ENCODE data around the gene FGF22. TPM values are rescaled to one million over a fixed set of nuclear protein-coding genes. Genes with fewer than 3 reads are reported as not detected.

Gene FGF22
- total RNA-seq, 1 donor from 2014 or later, result 0.22 TPM

DNA sequence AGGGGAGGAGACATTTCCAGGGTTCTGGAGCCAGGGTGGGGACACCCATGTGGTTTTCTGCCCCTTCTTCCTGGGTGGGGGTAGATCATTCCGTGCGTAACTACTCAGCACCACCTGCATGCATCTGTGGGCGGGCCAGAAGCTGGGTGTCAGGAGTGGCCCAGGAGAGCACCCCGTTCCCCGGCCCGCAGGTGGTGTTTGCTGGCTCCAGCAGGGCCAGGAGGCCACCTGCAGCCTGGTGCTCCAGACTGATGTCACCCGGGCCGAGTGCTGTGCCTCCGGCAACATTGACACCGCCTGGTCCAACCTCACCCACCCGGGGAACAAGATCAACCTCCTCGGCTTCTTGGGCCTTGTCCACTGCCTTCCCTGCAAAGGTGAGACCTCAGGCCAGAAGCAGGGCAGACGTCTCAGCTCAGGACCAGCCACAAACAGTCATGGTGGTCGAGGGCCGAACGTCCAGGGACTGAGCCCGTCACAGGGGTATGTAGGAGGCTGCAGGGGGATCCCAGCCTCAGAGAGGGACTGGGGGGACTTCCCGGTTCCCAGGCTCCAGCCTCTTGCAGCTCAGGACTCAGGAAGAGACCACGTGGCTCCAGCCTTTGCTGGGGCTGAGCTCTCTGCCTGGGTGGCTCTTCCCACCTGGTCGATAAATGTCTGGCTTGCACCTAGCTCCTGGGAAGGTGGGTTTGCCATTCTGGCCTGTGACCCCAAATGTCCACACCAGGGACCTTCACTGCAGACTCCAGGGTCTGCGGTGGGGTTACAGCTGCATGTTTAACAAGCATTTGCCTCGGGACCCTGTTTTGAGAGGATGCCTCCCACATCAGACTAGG is 38.1 kb downstream of the FGF22 start:
- peak; percentile 87 for DNase-seq (ENCODE audit: low spot score)

GRCh38 chr19:678791-679388 is 39.2 kb downstream of the FGF22 start:
- DNase-seq (ENCODE audit: low spot score), result no peak

GRCh38 chr19:679418-680286 is 40.0 kb downstream of the FGF22 start:
- DNase-seq (ENCODE audit: low spot score), result peak; percentile 93

GRCh38 chr19:680287-681028 is 40.8 kb downstream of the FGF22 start:
- DNase-seq (ENCODE audit: low spot score), result peak; percentile 100

- DNase-seq (ENCODE audit: low spot score), result no peak
Observed at GRCh38 chr19:681029-682019, 41.6 kb downstream of the FGF22 start.

DNA sequence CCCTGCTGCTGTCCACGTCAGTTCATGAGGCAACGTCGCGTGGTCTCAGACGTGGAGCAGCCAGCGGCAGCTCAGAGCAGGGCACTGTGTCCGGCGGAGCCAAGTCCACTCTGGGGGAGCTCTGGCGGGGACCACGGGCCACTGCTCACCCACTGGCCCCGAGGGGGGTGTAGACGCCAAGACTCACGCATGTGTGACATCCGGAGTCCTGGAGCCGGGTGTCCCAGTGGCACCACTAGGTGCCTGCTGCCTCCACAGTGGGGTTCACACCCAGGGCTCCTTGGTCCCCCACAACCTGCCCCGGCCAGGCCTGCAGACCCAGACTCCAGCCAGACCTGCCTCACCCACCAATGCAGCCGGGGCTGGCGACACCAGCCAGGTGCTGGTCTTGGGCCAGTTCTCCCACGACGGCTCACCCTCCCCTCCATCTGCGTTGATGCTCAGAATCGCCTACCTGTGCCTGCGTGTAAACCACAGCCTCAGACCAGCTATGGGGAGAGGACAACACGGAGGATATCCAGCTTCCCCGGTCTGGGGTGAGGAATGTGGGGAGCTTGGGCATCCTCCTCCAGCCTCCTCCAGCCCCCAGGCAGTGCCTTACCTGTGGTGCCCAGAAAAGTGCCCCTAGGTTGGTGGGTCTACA is 43.1 kb downstream of the FGF22 start:
- no peak for DNase-seq (ENCODE audit: low spot score)

DNA sequence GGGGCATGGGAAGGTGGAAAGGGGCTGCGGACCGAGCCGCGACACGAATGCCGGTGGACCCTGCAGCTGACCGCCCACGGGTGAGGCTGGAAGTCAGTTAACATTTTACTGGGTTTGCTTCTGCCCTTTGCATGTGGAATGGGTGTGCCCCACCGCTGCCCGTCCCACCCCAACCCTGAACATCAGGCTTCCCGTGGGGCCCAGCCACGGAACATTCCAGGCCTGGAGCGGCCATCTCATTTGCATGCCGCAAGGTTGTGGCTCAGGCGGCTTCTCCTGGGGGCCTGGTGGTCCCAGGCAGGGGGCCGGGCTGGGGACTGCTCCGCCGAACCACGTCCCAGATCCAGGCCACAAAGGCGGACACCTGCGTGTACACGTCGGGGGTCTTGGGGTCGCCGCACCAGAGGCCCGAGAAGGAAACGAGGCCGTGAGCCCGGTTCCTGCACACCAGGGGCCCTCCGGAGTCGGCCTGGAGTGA is 45.8 kb downstream of the FGF22 start:
- DNase-seq (ENCODE audit: low spot score), result no peak

- DNase-seq (ENCODE audit: low spot score), result no peak
Observed at GRCh38 chr19:686589-687297, 47.1 kb downstream of the FGF22 start.

DNA sequence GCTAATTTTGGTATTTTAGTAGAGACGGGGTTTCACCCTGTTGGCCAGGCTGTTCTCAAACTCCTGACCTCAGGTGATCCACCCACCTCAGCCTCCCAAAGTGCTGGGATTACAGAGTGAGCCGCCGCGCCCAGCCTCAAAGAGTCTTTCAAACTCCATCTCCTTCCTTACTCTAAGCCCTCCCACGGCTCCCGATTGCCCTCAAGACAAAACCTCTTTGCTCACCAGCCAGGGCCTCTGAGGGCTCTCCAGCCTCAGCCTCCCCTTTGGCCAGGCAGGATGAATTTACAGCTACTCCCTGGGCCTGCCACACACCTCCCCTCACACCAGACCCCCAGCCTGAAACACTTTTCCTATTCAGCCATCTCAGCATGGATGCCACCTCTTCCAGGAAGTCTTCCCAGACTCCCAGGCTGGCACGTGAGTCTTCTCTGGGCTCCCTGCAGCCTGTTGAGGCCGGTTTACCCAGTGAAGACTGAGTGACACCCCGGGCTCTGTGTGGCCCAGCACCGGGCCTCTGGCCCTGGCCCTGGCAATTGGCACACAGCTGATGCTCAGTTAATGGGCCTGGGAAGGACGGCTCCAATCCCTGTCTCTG is 48.0 kb downstream of the FGF22 start:
- DNase-seq (ENCODE audit: low spot score), result no peak

DNA sequence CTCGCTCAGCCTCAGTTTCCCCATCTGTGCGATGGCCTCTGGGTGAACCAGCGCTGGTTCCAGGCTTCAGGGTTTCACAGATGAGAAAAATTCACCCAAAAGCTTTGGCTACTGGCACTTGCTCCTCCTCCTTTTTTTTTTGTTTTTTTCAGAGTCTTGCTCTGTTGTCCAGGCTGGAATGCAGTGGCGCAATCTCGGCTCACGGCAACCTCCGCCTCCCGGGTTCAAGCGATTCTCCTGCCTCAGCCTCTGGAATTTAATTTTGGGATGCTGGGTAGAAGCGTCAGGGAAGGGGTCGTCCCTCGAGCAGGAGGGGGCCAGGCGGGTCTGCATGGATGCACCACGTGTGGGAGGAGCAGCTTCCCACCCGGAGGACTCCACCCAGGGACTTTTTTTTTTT is 48.5 kb downstream of the FGF22 start:
- DNase-seq (ENCODE audit: low spot score), result no peak

- DNase-seq (ENCODE audit: low spot score), result no peak
Observed at GRCh38 chr19:688992-689391, 49.3 kb downstream of the FGF22 start.

DNA sequence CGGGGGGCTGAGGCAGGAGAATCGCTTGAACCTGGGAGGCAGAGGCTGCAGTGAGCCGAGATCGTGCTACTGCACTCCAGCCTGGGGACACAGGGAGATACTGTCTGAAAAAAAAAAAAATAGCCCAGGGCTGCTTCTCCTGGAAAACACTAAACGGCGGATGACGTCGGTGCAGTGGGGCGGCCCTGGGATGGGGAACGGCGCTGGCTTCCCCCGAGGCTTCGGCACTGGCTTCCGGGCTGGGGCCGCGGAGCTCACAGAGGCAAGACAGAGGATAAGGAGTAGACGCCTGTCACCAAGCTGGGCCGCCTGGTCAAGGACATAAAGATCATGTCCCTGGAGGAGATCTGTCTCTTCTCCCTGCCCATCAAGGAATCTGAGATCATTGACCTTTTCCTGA is 50.5 kb downstream of the FGF22 start:
- DNase-seq (ENCODE audit: low spot score), result no peak

Other genes with a start within 250 kb of the FGF22 start
- 5.9 TPM for gene C2CD4C, start 230.7 kb upstream of the FGF22 start, total RNA-seq
- 29.1 TPM for gene SHC2, start 178.8 kb upstream of the FGF22 start, total RNA-seq
- gene MADCAM1, start 143.4 kb upstream of the FGF22 start, total RNA-seq, result 1.7 TPM
- gene TPGS1, start 132.4 kb upstream of the FGF22 start, total RNA-seq, result 20.3 TPM
- 53.7 TPM for gene CDC34, start 108.1 kb upstream of the FGF22 start, total RNA-seq
- gene GZMM, start 95.8 kb upstream of the FGF22 start, total RNA-seq, result 0.74 TPM
- 396 TPM for gene BSG, start 67.3 kb upstream of the FGF22 start, total RNA-seq
- 0.16 TPM for gene HCN2, start 50.0 kb upstream of the FGF22 start, total RNA-seq
- gene POLRMT, start 6.3 kb upstream of the FGF22 start, total RNA-seq, result 36.9 TPM
- gene RNF126, start 23.3 kb downstream of the FGF22 start, total RNA-seq, result 37.3 TPM
- 193 TPM for gene FSTL3, start 36.5 kb downstream of the FGF22 start, total RNA-seq
- not detected for gene PRSS57, start 55.6 kb downstream of the FGF22 start, total RNA-seq
- 212 TPM for gene PALM, start 69.1 kb downstream of the FGF22 start, total RNA-seq
- 0.67 TPM for gene MISP, start 111.2 kb downstream of the FGF22 start, total RNA-seq
- 236 TPM for gene PTBP1, start 157.6 kb downstream of the FGF22 start, total RNA-seq
- gene PLPPR3, start 182.1 kb downstream of the FGF22 start, total RNA-seq, result not detected
- 0.39 TPM for gene AZU1, start 188.0 kb downstream of the FGF22 start, total RNA-seq
- 0.32 TPM for gene PRTN3, start 201.1 kb downstream of the FGF22 start, total RNA-seq
- 1.3 TPM for gene ELANE, start 212.4 kb downstream of the FGF22 start, total RNA-seq
- gene CFD, start 219.8 kb downstream of the FGF22 start, total RNA-seq, result 1,010 TPM

All from mesenteric fat pad (tissue), 1 donor.